GM19467 (cell line): Measurements from ENCODE around the gene TENM4.

ENCODE experiments used
- ATAC-seq: cut with Tn5 transposase; IDR thresholded peaks from one replicate; pipeline ENCODE4 v1.9.1; 2021; ENCODE audit warnings: mild to moderate bottlenecking, moderate library complexity; ENCODE audit not compliant: unreplicated experiment

TENM4 gene

GRCh38 chr11:79068356-79068755 lies 372.5 kb downstream of the TENM4 start:
- no peak for ATAC-seq

GRCh38 chr11:79067352-79067679 lies 373.5 kb downstream of the TENM4 start:
- no peak for ATAC-seq

- ATAC-seq, result no peak
Measured at GRCh38 chr11:79066456-79067351, 374.1 kb downstream of the TENM4 start.

- no peak for ATAC-seq
Measured at GRCh38 chr11:79062814-79063762, 377.7 kb downstream of the TENM4 start.

GRCh38 chr11:79060081-79060953 lies 380.5 kb downstream of the TENM4 start:
- ATAC-seq, result no peak

GRCh38 chr11:79059141-79059540 lies 381.7 kb downstream of the TENM4 start:
- no peak for ATAC-seq

DNA sequence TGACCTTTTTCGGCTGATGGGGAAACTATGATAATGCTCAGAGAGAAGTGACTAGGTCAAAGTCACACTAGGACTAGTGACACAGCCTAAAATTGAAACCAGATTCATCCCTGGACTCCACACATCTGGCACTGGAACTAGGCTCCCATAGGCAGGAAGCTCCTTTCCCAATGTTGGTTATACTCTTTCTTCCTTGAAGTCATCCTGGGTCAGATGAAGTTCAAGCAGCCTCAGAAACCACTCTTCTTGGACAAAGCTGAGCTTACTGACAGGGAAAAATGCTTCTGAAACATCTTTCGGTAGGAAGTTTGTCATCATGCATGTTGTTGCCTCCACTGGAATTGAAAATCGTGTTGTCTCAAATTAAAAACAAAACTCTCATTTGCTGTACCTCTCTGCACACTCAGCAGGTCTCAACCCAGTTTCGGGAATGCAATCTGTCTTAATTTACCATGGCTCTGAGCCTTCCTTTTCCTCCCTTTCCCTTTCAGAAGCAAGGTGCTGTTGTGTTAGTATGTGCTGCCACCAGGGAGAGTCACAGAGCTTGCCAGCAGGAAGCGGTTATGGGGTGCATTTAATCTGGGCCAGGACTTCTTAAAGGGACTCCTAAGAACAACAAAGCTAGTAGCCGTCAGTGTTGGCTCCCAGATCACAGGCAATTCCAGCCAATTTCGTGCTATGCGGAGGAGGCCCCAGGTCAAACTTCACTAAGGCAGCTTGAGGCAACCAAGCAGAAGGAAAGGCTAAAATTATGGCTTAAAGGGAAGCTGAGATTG lies 384.8 kb downstream of the TENM4 start:
- ATAC-seq, result no peak

DNA sequence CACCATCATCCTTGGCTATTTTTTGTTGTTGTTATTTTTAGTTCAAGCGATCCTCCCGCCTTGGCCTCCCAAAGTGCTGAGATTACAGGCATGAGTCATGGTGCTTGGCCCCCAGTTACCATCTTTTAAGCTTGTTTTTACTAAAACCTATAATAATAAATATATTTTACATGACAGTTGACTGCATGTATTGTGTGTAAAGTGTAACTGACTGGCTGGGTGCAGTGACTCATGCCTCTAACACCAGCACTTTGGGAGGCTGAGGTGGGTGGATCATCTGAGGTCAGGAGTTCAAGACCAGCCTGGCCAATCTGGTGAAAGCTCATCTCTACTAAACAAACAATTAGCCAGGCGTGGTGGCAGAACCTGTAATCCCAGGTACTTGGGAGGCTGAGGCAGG lies 386.2 kb downstream of the TENM4 start:
- ATAC-seq, result no peak

GRCh38 chr11:79052544-79052943 lies 388.3 kb downstream of the TENM4 start:
- ATAC-seq, result no peak

DNA sequence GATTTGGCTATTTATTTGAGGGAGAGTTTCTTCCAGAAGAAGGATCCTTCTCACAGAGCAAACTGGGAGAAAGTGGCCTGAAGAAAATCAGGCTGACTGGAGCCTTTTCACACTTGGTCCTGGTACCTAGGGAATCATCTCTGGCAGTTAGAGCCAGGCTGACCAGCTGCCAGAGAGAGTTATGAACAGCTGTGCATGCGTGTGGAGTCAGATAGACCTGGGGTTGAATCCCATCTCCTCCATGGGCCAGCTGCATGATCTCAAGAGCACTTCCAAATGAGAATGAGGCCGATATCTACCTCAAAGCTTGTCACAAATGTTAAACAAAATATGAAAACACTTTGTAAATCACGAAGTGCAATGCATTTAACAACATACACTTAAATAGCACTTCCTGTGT lies 390.0 kb downstream of the TENM4 start:
- no peak for ATAC-seq

- ATAC-seq, result no peak
Measured at GRCh38 chr11:79049741-79050179, 391.1 kb downstream of the TENM4 start.

GRCh38 chr11:79047980-79048379 lies 392.9 kb downstream of the TENM4 start:
- no peak for ATAC-seq

DNA sequence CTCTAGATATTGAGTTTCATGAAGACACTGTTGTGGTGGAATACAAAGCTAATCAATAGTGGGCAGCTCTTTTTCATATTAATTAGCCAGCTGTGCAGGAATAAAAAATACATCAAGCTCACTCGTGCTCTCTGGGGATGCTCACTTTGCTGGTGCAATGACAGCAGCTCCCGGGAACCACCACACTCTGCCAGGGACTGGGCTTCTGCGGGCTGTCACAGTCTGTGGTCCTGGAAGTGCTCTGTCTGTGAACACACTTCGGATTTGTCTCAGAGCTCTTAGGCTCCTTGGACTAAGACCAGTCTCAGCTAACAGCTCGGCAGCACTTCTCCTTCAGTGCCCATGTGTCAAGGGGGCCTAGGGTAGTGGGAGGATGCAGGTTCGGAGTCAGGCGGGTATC lies 393.5 kb downstream of the TENM4 start:
- ATAC-seq, result no peak

DNA sequence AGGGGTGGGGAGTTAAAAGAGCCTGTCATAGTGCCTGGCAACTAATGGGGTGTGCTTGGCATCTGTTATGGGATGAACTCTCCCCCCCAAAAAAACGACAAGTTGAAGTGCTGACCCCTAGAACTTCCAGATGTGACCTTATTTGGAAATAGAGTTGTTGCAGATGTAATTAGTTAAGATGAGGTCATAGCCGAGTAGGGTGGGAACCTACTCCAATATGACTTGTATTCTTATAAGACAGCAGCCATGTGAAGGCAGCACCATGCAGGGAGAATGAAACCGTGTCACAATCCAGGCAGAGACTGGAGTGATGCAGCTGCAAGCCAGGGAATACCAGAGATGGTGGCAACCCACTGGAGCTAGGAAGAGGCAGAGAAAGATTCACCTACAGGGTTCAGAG lies 394.5 kb downstream of the TENM4 start:
- ATAC-seq, result no peak

DNA sequence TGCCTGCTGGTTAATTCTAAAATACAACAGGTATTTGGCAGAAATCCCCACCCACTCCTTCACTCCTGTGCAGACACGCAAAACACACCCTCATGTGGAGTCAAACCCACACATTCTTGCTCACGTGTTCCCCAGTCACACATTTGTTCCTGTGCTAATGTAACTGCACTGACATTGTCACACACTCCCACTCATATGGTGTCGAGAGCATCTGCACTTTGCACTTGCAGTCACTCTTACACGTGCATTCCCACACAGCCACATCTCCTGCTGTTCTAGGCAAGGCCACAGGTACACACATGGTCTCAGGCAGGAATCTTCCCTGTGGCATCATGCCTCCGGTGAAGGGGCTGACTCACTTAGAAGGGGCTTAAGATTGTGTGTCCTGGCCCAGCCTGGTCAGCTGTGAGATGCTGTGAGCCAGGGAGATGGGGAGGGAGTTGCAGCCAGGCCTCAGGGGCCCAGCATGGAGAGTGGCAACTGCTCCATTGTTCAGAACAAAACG lies 395.0 kb downstream of the TENM4 start:
- no peak for ATAC-seq

DNA sequence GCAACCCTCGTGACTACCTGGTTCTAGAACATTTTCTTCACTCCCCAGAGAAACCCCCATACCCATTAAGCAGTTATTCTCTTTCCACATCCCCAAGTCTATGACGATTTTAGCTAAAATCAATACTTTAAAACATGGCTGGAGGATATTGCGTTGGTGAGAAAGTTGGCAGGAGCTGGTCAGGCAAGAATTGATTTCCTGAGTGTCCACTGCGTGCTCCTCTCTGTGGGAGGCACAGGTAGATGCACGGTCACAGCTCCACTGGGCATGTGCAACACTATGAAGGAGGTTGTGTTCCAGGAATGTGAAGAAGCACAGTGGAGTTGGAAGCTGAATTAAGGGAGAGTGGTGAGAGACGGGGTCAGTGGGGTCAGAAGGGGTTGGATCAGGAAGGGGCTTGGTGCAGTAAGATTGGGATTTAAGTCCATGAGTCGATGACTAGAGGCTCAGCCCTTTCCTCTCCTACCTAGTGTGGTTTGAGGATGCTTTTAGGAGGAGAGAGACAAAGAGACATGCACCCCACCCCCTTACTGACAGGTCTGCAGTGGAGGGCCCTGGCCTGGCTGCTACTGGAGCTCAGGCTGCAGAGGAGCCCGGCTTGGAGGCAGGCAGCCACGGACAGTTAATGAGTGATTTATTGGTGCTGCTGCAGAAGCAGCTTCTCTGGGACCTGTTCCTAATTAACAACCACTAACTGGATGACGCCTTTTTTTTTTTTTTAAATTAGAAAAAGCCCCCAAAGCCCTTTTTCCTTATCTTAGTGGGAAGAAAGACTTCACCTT lies 395.6 kb downstream of the TENM4 start:
- ATAC-seq, result no peak

- ATAC-seq, result no peak
Measured at GRCh38 chr11:79044201-79044600, 396.6 kb downstream of the TENM4 start.

- no peak for ATAC-seq
Measured at GRCh38 chr11:79043726-79044125, 397.1 kb downstream of the TENM4 start.

DNA sequence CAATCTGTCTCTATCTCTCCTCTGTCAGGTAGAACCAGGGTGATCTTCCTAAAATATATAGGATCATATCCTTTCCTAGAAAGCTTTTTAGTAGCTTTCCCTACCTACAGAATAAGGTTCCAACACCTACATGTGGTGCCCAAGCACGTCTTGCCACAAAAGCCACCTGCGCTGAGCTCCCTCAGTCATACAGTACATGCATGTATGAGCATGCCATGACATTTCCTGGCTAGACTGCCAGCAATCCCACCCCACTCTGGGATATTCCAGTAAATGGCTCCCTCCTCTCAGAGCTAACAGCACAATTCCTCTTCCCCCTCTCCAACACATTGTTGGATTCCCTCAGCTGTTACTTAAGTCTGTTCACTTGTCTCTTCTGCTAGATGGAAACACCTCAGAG lies 398.0 kb downstream of the TENM4 start:
- ATAC-seq, result no peak
